ENCODE results near the gene SAXO1.

SAXO1 gene

GRCh38 chr9:18989865-18990264, 43.1 kb downstream of the SAXO1 start:
- no peak overlapping the region for H3K4me3 ChIP-seq (ENCODE audit: low read depth, low read length)
- TF ChIP-seq, protein P1, sequence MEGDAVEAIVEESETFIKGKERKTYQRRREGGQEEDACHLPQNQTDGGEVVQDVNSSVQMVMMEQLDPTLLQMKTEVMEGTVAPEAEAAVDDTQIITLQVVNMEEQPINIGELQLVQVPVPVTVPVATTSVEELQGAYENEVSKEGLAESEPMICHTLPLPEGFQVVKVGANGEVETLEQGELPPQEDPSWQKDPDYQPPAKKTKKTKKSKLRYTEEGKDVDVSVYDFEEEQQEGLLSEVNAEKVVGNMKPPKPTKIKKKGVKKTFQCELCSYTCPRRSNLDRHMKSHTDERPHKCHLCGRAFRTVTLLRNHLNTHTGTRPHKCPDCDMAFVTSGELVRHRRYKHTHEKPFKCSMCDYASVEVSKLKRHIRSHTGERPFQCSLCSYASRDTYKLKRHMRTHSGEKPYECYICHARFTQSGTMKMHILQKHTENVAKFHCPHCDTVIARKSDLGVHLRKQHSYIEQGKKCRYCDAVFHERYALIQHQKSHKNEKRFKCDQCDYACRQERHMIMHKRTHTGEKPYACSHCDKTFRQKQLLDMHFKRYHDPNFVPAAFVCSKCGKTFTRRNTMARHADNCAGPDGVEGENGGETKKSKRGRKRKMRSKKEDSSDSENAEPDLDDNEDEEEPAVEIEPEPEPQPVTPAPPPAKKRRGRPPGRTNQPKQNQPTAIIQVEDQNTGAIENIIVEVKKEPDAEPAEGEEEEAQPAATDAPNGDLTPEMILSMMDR (IDR thresholded peaks at IDR 0.05; ENCODE audit: low read depth, low read length, missing control alignments), result no peak
- no peak for DNase-seq (ENCODE audit: low read depth)

DNA sequence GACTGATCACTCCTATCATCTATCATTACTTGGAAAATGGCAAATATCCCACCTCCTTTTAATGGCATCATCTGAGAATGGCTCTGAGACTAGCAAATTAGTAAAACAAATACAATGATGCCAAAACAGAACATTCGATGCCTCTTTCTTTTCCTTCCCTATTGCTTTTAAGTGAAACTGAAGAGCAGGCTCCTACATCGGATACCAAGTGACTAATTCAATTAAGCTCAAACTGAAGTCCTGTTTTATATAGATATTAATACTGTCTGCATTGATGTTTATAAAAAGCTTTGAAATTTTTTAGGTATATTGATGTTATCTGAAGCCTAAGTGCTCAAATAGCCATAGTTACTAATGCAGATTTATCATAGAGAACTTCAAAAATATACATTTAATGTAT, 43.9 kb downstream of the SAXO1 start:
- DNase-seq (ENCODE audit: low read depth), result no peak
- TF ChIP-seq, protein P1 (IDR thresholded peaks at IDR 0.05; ENCODE audit: low read depth, low read length, missing control alignments), result no peak

GRCh38 chr9:18988003-18988402, 45.0 kb downstream of the SAXO1 start:
- DNase-seq (ENCODE audit: low read depth), result no peak
- TF ChIP-seq, protein P1 (IDR thresholded peaks at IDR 0.05; ENCODE audit: low read depth, low read length, missing control alignments), result no peak
- H3K4me3 ChIP-seq (ENCODE audit: low read depth, low read length), result no peak overlapping the region

More for the DNA sequence above, 43.9 kb downstream of the SAXO1 start:
- H3K4me3 ChIP-seq (ENCODE audit: low read depth, low read length), result no peak overlapping the region

GRCh38 chr9:18985996-18986395, 47.0 kb downstream of the SAXO1 start:
- TF ChIP-seq, protein P1 (IDR thresholded peaks at IDR 0.05; ENCODE audit: low read depth, low read length, missing control alignments), result no peak
- H3K4me3 ChIP-seq (ENCODE audit: low read depth, low read length), result no peak overlapping the region
- no peak for DNase-seq (ENCODE audit: low read depth)

- DNase-seq (ENCODE audit: low read depth), result no peak
- no peak overlapping the region for H3K4me3 ChIP-seq (ENCODE audit: low read depth, low read length)
- TF ChIP-seq, protein P1 (IDR thresholded peaks at IDR 0.05; ENCODE audit: low read depth, low read length, missing control alignments), result no peak
Measured at GRCh38 chr9:18985464-18985951, 47.5 kb downstream of the SAXO1 start.

GRCh38 chr9:18982262-18982620, 50.8 kb downstream of the SAXO1 start:
- no peak overlapping the region for H3K4me3 ChIP-seq (ENCODE audit: low read depth, low read length)
- TF ChIP-seq, protein P1 (IDR thresholded peaks at IDR 0.05; ENCODE audit: low read depth, low read length, missing control alignments), result no peak
- DNase-seq (ENCODE audit: low read depth), result no peak

DNA sequence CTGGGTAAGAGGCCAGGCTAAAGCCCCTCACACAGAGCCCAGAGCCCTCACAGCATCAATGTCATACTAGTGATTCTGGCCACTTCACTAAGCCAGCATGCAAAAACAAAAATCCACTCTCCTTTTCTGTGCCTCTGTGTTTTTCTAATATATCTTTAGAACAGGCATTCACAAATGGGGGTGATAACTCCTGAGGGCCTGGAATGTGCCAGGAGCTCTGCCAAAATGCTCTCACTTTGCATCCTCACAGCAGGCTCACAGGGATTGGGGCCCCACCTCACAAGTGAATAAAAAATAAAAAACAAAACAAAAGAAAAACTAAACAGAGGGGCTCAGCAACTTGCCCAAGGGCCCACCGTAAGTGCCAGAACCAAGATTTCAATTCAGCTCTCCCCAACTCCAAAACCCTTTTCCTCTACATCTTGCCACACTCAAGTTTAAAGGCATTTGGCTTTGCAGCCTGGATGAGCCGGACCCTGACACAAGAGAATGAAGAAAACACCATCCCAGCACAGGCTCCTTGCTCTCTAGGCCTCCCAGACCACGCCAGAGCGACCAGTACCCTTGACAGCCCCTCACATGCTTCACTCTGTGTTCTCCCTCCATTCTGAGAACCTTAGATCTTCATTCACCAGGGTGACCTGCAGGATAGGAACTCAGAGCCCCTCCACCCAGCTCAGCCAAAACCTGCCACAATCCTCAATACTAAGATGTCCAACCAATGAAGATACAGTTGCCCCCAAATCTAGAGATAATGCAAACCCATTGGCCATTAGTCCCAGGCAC, 51.3 kb downstream of the SAXO1 start:
- TF ChIP-seq, protein P1 (IDR thresholded peaks at IDR 0.05; ENCODE audit: low read depth, low read length, missing control alignments), result no peak
- no peak overlapping the region for H3K4me3 ChIP-seq (ENCODE audit: low read depth, low read length)
- DNase-seq (ENCODE audit: low read depth), result no peak
